ENCODE data around the gene C2orf92. TPM values are rescaled to one million over a fixed set of nuclear protein-coding genes. Genes with fewer than 3 reads are reported as not detected.

Gene C2orf92
- polyA plus RNA-seq, 2 of the 4 experiments (the other 2 are of a cell fraction) = 1.1 to 2.7 TPM

GRCh38 chr2:97673182-97673914 lies 3.8 kb downstream of the C2orf92 start:
- ATAC-seq (no peak), DNase-seq (ENCODE audit: low read depth in 1 of 2, low spot score in 1 of 2) (no peak), FAIRE-seq (no peak)
- 77% methylated on average over 9 of the region's 9 CpGs for WGBS (ENCODE audit: missing lambda C conversion rate)
- TF ChIP-seq PHF8 (IDR thresholded peaks at IDR 0.05; ENCODE audit: borderline replicate concordance, low read depth) = no peak
- TF ChIP-seq RAD21 (conservative IDR thresholded peaks at IDR 0.05 in 1 of 2, IDR thresholded peaks at IDR 0.05 in 1 of 2) = no peak
- TF ChIP-seq RARB (CRISPR knock-in tag; IDR thresholded peaks at IDR 0.05) = no peak
- TF ChIP-seq CHD2 (IDR thresholded peaks at IDR 0.05; ENCODE audit: low read length, partially characterized antibody) = no peak
- no peak for TF ChIP-seq KDM5A (IDR thresholded peaks at IDR 0.05)
- TF ChIP-seq REST (IDR thresholded peaks at IDR 0.05) = no peak
- no peak for TF ChIP-seq TFCP2L1 (CRISPR knock-in tag; IDR thresholded peaks at IDR 0.05)
- TF ChIP-seq POLR2A (IDR thresholded peaks at IDR 0.05; ENCODE audit: low read length) = no peak
- no peak for TF ChIP-seq GATA3 (IDR thresholded peaks at IDR 0.05; ENCODE audit: borderline replicate concordance)
- no peak for TF ChIP-seq HOXA7 (CRISPR knock-in tag; IDR thresholded peaks at IDR 0.05)
- TF ChIP-seq HEYL (CRISPR knock-in tag; IDR thresholded peaks at IDR 0.05) = no peak
- TF ChIP-seq ZC3H11A (IDR thresholded peaks at IDR 0.05) = no peak
- no peak for TF ChIP-seq EHMT2 (IDR thresholded peaks at IDR 0.05; ENCODE audit: low read depth)
- POLR2A ChIA-PET = interaction anchor here (1.0 kb wide), 1 partner anchor 11 kb away, joined by 3 read pairs; no protein-coding TSS in a partner anchor
- Histone ChIP-seq H3K4me3 (no peak overlapping the region), H3K9me3 (no peaks in the 10 kb centered on the region), H3K4me2 (no peak overlapping the region), H3K4me1 (no peaks in the 10 kb centered on the region), H3K27ac (no peak overlapping the region)
- CTCF ChIA-PET = interaction anchor here (1.2 to 1.3 kb wide), 3 partner anchors 9 to 82 kb away, joined by 3 read pairs; partner anchors contain the start of gene ACTR1B

GRCh38 chr2:97673915-97674283 lies 4.4 kb downstream of the C2orf92 start:
- DNase-seq (ENCODE audit: low read depth in 1 of 2, low spot score in 1 of 2) (no peak), FAIRE-seq (no peak), ATAC-seq (no peak)
- no peak overlapping the region for H3K4me3 ChIP-seq
- WGBS (ENCODE audit: missing lambda C conversion rate) = 76% methylated on average over 8 of the region's 8 CpGs
- H3K27ac ChIP-seq = no peak overlapping the region
- ChIA-PET CTCF (interaction anchor here (1.2 kb wide), 2 partner anchors 10 to 30 kb away, joined by 3 read pairs; partner anchors contain the start of gene ACTR1B), POLR2A (no interaction called here)
- no peaks in the 10 kb centered on the region for H3K9me3 ChIP-seq
- no peak overlapping the region for H3K4me2 ChIP-seq
- H3K4me1 ChIP-seq = no peaks in the 10 kb centered on the region
- TF ChIP-seq ELK1 (IDR thresholded peaks at IDR 0.05; ENCODE audit: low read depth, low read length) (no peak), JUN (IDR thresholded peaks at IDR 0.05) (no peak), REST (IDR thresholded peaks at IDR 0.05) (no peak), RCOR1 (IDR thresholded peaks at IDR 0.05; ENCODE audit: low read depth, low read length) (no peak), JUNB (IDR thresholded peaks at IDR 0.05) (no peak), GATA3 (IDR thresholded peaks at IDR 0.05; ENCODE audit: borderline replicate concordance) (no peak), KDM5A (IDR thresholded peaks at IDR 0.05) (no peak)
